Upper lobe of left lung (tissue), 4 donors: ENCODE measurements around the gene ADH1C.

Experiments used
- POLR2A ChIP-seq, 4 donors: fragments of 450-650 bp; IDR thresholded peaks; one replicate each; pipeline ENCODE4 v1.5.1; 2016 to 2017; ENCODE audit warnings: antibody characterized with exemption in 4 of 4, mild to moderate bottlenecking in 2 of 4
- TF ChIP-seq, protein P1 (sequence below), 6 experiments: fragments of 450-650 bp in 4 of 6; fragments of 200-600 bp in 2 of 6; sonication (generic) in 2 of 6; IDR thresholded peaks; one replicate each; pipeline ENCODE4 v1.5.1; 2016 to 2019; ENCODE audit warnings: antibody characterized with exemption in 6 of 6

- TF ChIP-seq, protein P1, sequence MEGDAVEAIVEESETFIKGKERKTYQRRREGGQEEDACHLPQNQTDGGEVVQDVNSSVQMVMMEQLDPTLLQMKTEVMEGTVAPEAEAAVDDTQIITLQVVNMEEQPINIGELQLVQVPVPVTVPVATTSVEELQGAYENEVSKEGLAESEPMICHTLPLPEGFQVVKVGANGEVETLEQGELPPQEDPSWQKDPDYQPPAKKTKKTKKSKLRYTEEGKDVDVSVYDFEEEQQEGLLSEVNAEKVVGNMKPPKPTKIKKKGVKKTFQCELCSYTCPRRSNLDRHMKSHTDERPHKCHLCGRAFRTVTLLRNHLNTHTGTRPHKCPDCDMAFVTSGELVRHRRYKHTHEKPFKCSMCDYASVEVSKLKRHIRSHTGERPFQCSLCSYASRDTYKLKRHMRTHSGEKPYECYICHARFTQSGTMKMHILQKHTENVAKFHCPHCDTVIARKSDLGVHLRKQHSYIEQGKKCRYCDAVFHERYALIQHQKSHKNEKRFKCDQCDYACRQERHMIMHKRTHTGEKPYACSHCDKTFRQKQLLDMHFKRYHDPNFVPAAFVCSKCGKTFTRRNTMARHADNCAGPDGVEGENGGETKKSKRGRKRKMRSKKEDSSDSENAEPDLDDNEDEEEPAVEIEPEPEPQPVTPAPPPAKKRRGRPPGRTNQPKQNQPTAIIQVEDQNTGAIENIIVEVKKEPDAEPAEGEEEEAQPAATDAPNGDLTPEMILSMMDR (IDR thresholded peaks at IDR 0.05), result no peak
- no peak for TF ChIP-seq POLR2A (IDR thresholded peaks at IDR 0.05)
Observed at GRCh38 chr4:99383833-99384392, 31.4 kb upstream of the ADH1C start.
